ENCODE data around the gene FNBP1. TPM values are rescaled to one million over a fixed set of nuclear protein-coding genes. Genes with fewer than 3 reads are reported as not detected.

The FNBP1 gene
- total RNA-seq, 1 experiment from 2014 or later = 36.5 TPM

GRCh38 chr9:129944506-129945116 lies 98.4 kb downstream of the FNBP1 start:
- Histone ChIP-seq H2BK5ac (ENCODE audit: insufficient read length, low read length) (no peak overlapping the region), H3K79me1 (ENCODE audit: insufficient read depth, low read depth, low read length, poor library complexity, severe bottlenecking) (no peaks in the 10 kb centered on the region), H4K5ac (ENCODE audit: insufficient read length, low read depth, low read length) (no peak overlapping the region), H3K4me1 (ENCODE audit: insufficient read depth, low read length) (no peaks in the 10 kb centered on the region), H2BK15ac (ENCODE audit: low read depth, low read length) (no peak overlapping the region), H3K27me3 (ENCODE audit: insufficient read depth, low read length) (no peaks in the 10 kb centered on the region), H2AK5ac (ENCODE audit: insufficient read length, low read length) (no peak overlapping the region), H3K79me2 (ENCODE audit: insufficient read depth, low read length) (no peaks in the 10 kb centered on the region), H3K14ac (ENCODE audit: insufficient read depth, low read length) (no peak overlapping the region), H4K8ac (replicated peaks; ENCODE audit: insufficient read length, low read depth, low read length) (no peak overlapping the region), H3K23ac (ENCODE audit: insufficient read length, low read depth, low read length) (no peak overlapping the region), H4K91ac (ENCODE audit: insufficient read length, low read depth, low read length) (no peak overlapping the region), H3K23me2 (ENCODE audit: insufficient read length, low read depth, low read length, poor library complexity, severe bottlenecking) (no peaks in the 10 kb centered on the region), H3K56ac (ENCODE audit: insufficient read length, low read depth, low read length) (no peak overlapping the region), H4K20me1 (ENCODE audit: control insufficient read depth, insufficient read depth, insufficient read length) (no peaks in the 10 kb centered on the region), H3K4me2 (ENCODE audit: insufficient read depth, insufficient read length, low read length) (no peak overlapping the region), H3K9me3 (ENCODE audit: control insufficient read depth, low read depth, low read length) (peaks cover 5% of the 10 kb centered on the region), H2BK120ac (ENCODE audit: low read depth, low read length, poor library complexity, severe bottlenecking) (no peak overlapping the region), H3K9ac (ENCODE audit: extremely low read depth, insufficient read length, low read length) (no peak overlapping the region), H2AFZ (ENCODE audit: low read length) (no peak overlapping the region), H2BK20ac (ENCODE audit: low read depth, low read length, poor library complexity, severe bottlenecking) (no peak overlapping the region), H2BK12ac (ENCODE audit: insufficient read length, low read depth, low read length) (no peak overlapping the region), H3K18ac (ENCODE audit: insufficient read length, low read depth, low read length) (no peak overlapping the region), H3K27ac (ENCODE audit: insufficient read length, low read depth, low read length) (no peak overlapping the region), H3K4ac (ENCODE audit: low read depth, low read length) (no peak overlapping the region), H3T11ph (ENCODE audit: low read length) (no peak overlapping the region)
- H3K4me3 Mint-ChIP-seq = no peak overlapping the region
- no peak overlapping the region for H3K27ac Mint-ChIP-seq
- peaks cover under 1 to 8% of the 10 kb centered on the region in 2 experiments for H3K4me1 Mint-ChIP-seq
- no peak for TF ChIP-seq CTCF (conservative IDR thresholded peaks at IDR 0.05)
- H3K9me3 Mint-ChIP-seq = peaks cover 14 to 19% of the 10 kb centered on the region in 2 experiments
- no peaks in the 10 kb centered on the region for H3K27me3 Mint-ChIP-seq (ENCODE audit: low read depth)
- no peak for DNase-seq
- no CpG with 5 or more reads among the region's 5 CpGs for WGBS (ENCODE audit: extremely low coverage, insufficient read length, low lambda C conversion rate)
- H3K36me3 Mint-ChIP-seq (ENCODE audit: insufficient read depth in 1 of 3, low read depth in 3 of 3) = peaks cover 16 to 30% (median 21%) of the 10 kb centered on the region in 3 experiments
